ENCODE measurements around the gene DPYSL5.

Gene DPYSL5

GRCh38 chr2:26968001-26968400 is 120.1 kb downstream of the DPYSL5 start:
- DNase-seq (ENCODE audit: low read depth in 2 of 2) = no peak

GRCh38 chr2:26969077-26969844 is 121.3 kb downstream of the DPYSL5 start:
- no peak for DNase-seq (ENCODE audit: low read depth in 2 of 2)

- DNase-seq (ENCODE audit: low read depth in 2 of 2) = peak; percentile 68 to 75
These were observed 122.5 kb downstream of the DPYSL5 start, which contains the start of gene MAPRE3 for GRCh38 chr2:26970244-26970927. Gene MAPRE3, plus strand, starts transcription at chr2:26970637. Its CDS starts 51,582 bp downstream, at chr2:27022219.

- no peak for DNase-seq (ENCODE audit: low read depth in 2 of 2)
These were observed 123.1 kb downstream of the DPYSL5 start for GRCh38 chr2:26970928-26971627.

- DNase-seq (ENCODE audit: low read depth in 2 of 2) = no peak
These were observed 124.2 kb downstream of the DPYSL5 start for GRCh38 chr2:26971911-26972786.

GRCh38 chr2:26974352-26974751 is 126.4 kb downstream of the DPYSL5 start:
- no peak for DNase-seq (ENCODE audit: low read depth in 2 of 2)

- no peak for DNase-seq (ENCODE audit: low read depth in 2 of 2)
These were observed 127.2 kb downstream of the DPYSL5 start for GRCh38 chr2:26975102-26975501.

GRCh38 chr2:26975656-26976055 is 127.7 kb downstream of the DPYSL5 start:
- DNase-seq (ENCODE audit: low read depth in 2 of 2) = no peak

- no peak for DNase-seq (ENCODE audit: low read depth in 2 of 2)
These were observed 128.3 kb downstream of the DPYSL5 start for GRCh38 chr2:26976237-26976636.

GRCh38 chr2:26977012-26977411 is 129.1 kb downstream of the DPYSL5 start:
- no peak for DNase-seq (ENCODE audit: low read depth in 2 of 2)

GRCh38 chr2:26978061-26978596 is 130.2 kb downstream of the DPYSL5 start:
- no peak for DNase-seq (ENCODE audit: low read depth in 2 of 2)

GRCh38 chr2:26979741-26980140 is 131.8 kb downstream of the DPYSL5 start:
- DNase-seq (ENCODE audit: low read depth in 2 of 2) = no peak

- DNase-seq (ENCODE audit: low read depth in 2 of 2) = no peak
These were observed 133.0 kb downstream of the DPYSL5 start for GRCh38 chr2:26980971-26981370.

GRCh38 chr2:26982102-26982742 is 134.3 kb downstream of the DPYSL5 start:
- DNase-seq (ENCODE audit: low read depth in 2 of 2) = no peak

- no peak for DNase-seq (ENCODE audit: low read depth in 2 of 2)
These were observed 135.8 kb downstream of the DPYSL5 start for GRCh38 chr2:26983746-26984145.

GRCh38 chr2:26985807-26986206 is 137.9 kb downstream of the DPYSL5 start:
- no peak for DNase-seq (ENCODE audit: low read depth in 2 of 2)

- no peak for DNase-seq (ENCODE audit: low read depth in 2 of 2)
These were observed 138.6 kb downstream of the DPYSL5 start for GRCh38 chr2:26986576-26986975.

- no peak for DNase-seq (ENCODE audit: low read depth in 2 of 2)
These were observed 140.3 kb downstream of the DPYSL5 start for GRCh38 chr2:26988058-26988860.

GRCh38 chr2:26989156-26989555 is 141.2 kb downstream of the DPYSL5 start:
- no peak for DNase-seq (ENCODE audit: low read depth in 2 of 2)

GRCh38 chr2:26991717-26992116 is 143.8 kb downstream of the DPYSL5 start:
- DNase-seq (ENCODE audit: low read depth in 2 of 2) = no peak
